ENCODE measurements around the gene QSOX1.

- TF ChIP-seq YY1 (IDR thresholded peaks at IDR 0.05; ENCODE audit: insufficient read depth, insufficient read length) = no peak
- TF ChIP-seq ZNF274 (IDR thresholded peaks at IDR 0.05; ENCODE audit: low read depth, low read length) = no peak
Observed at GRCh38 chr1:180143359-180143758, 11.3 kb upstream of the QSOX1 start.
